Breast epithelium (tissue), 3 donors: Measurements from ENCODE around the gene ZNF516.

Source experiments
- CTCF ChIP-seq, 3 donors: fragments of 450-650 bp; IDR thresholded peaks; one replicate each; pipeline ENCODE4 v1.5.1; 2016 to 2017; ENCODE audit warnings: antibody characterized with exemption in 3 of 3, mild to moderate bottlenecking in 3 of 3, moderate library complexity in 3 of 3
- POLR2A ChIP-seq: fragments of 450-650 bp; IDR thresholded peaks from one replicate; pipeline ENCODE4 v1.6.1; 2016; ENCODE audit warnings: antibody characterized with exemption, mild to moderate bottlenecking, moderate library complexity
- POLR2AphosphoS5 ChIP-seq, 3 donors: sonication (generic); formaldehyde crosslinking; IDR thresholded peaks; one replicate each; pipeline ENCODE4 v1.6.1; 2017; ENCODE audit warnings: antibody characterized with exemption in 3 of 3

- no peak for TF ChIP-seq CTCF (IDR thresholded peaks at IDR 0.05)
- TF ChIP-seq POLR2AphosphoS5 (IDR thresholded peaks at IDR 0.05): peak; percentile 39 to 47 (median 39)
- TF ChIP-seq POLR2A: no peak
These were observed 572 bp upstream of the ZNF516 start for GRCh38 chr18:76495435-76496193.
